H54 (cell line): Measurements from ENCODE around the gene COX7B2.

ENCODE experiments used
- DNase-seq: peaks from one replicate; pipeline ENCODE4 v3.0.0; 2011; ENCODE audit warnings: low spot score, mixed read lengths; ENCODE audit not compliant: insufficient read length
- FAIRE-seq: peaks from 3 replicates; lab custom pipeline; 2011; peaks lifted over from hg19 to GRCh38; lab: Jason Lieb, UNC
- POLR2A ChIP-seq: IDR thresholded peaks from 2 replicates; pipeline ENCODE4 v1.6.1; 2011; ENCODE audit warnings: low read depth, mild to moderate bottlenecking, low read length

COX7B2 gene

GRCh38 chr4:46909078-46909477, at the start of gene COX7B2:
Gene COX7B2 (minus strand): TSS chr4:46909245. CDS start chr4:46735192, 174,053 bp downstream.
- no peak for DNase-seq
- FAIRE-seq: no peak
- no peak for TF ChIP-seq POLR2A

GRCh38 chr4:46956451-46956850, 47.4 kb upstream of the COX7B2 start:
- no peak for TF ChIP-seq POLR2A
- no peak for DNase-seq
- no peak for FAIRE-seq

GRCh38 chr4:46955601-46956000, 46.6 kb upstream of the COX7B2 start:
- TF ChIP-seq POLR2A: no peak
- no peak for DNase-seq
- no peak for FAIRE-seq

DNA sequence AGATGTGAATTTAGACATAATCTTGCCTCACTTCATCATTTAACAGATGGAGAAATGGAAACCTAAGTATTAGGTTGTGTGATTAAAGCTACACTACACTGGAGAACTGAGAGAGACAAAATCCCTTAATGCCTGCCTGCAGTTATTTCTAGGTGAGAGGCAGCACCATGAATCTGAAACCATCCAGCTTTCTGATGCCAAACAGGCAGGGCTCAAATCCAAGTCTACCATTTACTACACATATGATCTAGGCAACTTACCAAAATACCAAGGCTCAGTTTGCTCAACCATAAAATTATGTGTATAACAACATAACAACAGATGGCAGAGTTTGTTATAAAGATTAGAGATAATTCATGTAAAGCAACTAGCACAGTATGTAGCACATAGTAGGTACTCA, 45.6 kb upstream of the COX7B2 start:
- FAIRE-seq (no peak), DNase-seq (no peak)
- TF ChIP-seq POLR2A: no peak

DNA sequence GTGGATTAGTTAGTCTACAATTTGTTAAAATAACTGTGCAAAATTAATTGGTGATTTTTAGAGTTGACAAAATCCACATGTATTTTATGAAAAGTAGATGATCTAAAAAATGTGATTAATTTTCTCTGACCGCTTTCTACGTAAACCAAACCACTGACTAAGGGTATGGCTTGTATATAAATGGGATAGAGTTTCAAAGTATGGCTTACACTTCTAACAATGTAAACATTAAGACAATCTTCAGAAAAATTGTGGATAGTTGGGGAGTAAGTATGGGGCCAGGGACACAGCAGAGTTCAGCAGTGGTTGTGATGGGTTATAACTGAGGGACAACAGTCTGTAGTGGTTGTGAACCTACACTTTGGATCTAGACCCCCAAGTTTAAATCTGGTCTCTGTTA, 44.5 kb upstream of the COX7B2 start:
- FAIRE-seq (no peak), DNase-seq (no peak)
- no peak for TF ChIP-seq POLR2A

DNA sequence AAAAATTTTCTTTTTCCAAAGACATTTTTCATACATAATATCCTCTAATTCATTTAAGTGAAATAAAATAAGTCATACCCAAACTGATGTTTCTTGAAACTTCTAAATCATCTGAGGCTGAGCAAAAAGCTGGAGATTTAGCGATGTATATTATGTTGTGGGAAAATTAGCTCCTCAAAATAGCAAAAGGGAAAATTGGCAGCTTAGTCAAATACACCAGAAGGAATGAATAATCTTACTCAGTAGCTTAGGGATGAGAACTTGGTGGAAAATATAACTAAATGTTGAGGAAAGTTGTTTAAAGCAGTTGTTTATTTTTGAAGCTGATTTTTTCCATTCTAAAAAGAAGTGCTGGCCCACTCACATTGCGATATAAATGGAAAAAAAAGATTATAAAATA, 43.4 kb upstream of the COX7B2 start:
- FAIRE-seq (no peak), DNase-seq (no peak)
- TF ChIP-seq POLR2A: no peak

- FAIRE-seq: no peak
- TF ChIP-seq POLR2A: no peak
Measured at GRCh38 chr4:46950826-46951225, 41.8 kb upstream of the COX7B2 start.

DNA sequence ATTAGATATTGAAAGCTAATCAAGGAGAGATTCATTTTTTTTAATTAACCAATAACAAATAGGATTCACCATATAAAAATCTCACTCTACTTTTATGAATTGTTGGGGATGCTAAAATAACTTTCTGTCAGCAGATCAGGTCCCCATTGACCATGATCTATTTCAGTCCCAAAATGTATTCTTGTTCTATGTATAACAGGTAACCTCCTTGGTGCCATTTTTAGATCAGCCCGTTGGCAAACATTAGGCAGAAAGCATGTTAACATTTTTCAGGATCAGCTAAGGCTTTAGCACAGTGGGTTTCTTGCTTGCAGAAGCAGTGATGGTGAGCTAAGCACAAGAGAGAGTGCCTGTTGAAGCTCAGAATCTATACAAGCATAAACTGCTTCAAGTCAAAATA, 40.8 kb upstream of the COX7B2 start:
- no peak for DNase-seq
- no peak for TF ChIP-seq POLR2A
- no peak for FAIRE-seq

More at GRCh38 chr4:46950826-46951225, 41.8 kb upstream of the COX7B2 start:
- DNase-seq: no peak

- no peak for TF ChIP-seq POLR2A
- no peak for FAIRE-seq
- no peak for DNase-seq
Measured at GRCh38 chr4:46947541-46947940, 38.5 kb upstream of the COX7B2 start.

GRCh38 chr4:46946919-46947536, 38.0 kb upstream of the COX7B2 start:
- no peak for DNase-seq
- no peak for FAIRE-seq

DNA sequence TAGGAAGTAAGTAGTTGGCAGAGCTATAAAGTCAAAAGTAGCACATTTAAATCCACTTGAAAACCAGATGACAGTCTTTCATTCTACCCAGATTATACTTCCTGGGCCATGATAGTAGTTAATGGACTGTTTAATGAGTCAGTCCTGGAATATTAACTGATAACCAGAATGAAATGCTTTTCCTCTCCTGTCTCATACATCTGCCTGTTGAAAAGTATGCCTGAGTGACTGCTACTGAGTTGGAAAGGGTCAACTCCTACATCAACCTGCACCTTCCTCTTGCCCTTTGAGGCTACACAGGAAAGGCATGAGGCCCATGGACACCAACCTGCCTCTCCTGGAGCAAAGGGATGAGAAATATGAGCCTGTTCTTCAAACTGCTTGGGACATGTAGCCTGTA, 36.0 kb upstream of the COX7B2 start:
- FAIRE-seq: no peak
- no peak for TF ChIP-seq POLR2A
- DNase-seq: no peak

More at GRCh38 chr4:46946919-46947536, 38.0 kb upstream of the COX7B2 start:
- TF ChIP-seq POLR2A: no peak

DNA sequence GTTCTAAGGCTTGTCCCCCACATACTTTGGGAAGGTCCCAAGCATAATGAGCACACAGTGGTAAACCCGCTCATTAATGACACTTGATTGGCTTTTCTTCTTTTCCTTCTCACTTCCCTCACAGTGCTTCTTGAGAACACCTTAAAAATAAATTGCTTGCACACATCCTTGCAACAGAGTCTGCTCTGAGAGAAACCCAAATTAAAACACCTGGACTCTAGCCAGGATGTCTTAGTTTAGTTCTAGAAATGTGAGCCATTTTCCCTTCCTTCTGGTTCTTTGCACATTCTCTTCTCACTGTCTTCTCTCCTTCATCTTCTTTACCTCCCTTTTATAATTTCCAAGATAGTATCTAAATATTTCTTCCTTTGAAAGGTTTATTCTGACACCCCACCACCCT, 35.3 kb upstream of the COX7B2 start:
- no peak for FAIRE-seq

GRCh38 chr4:46937493-46937892, 28.4 kb upstream of the COX7B2 start:
- no peak for DNase-seq
- no peak for TF ChIP-seq POLR2A
- no peak for FAIRE-seq

More for the DNA sequence above, 35.3 kb upstream of the COX7B2 start:
- no peak for TF ChIP-seq POLR2A
- DNase-seq: no peak

DNA sequence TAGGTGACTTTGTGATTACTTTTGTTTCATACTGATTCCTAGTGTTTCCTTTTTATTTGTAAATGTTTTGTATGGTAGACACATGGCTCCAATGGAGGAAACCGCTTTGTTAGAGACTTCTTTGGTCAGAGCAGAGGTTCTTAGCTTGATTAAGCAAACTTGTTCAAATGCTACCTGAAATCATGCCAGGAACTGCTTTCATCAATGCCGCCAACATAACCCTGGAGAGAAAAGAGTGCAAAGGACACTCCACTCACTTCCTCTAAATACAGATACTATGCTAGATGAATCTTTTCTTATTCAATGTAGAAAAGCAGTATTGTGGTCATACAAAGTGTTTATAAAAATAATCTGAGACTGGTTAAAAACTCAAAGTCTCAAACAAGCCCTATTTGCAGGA, 25.7 kb upstream of the COX7B2 start:
- DNase-seq (no peak), FAIRE-seq (no peak)
- no peak for TF ChIP-seq POLR2A

DNA sequence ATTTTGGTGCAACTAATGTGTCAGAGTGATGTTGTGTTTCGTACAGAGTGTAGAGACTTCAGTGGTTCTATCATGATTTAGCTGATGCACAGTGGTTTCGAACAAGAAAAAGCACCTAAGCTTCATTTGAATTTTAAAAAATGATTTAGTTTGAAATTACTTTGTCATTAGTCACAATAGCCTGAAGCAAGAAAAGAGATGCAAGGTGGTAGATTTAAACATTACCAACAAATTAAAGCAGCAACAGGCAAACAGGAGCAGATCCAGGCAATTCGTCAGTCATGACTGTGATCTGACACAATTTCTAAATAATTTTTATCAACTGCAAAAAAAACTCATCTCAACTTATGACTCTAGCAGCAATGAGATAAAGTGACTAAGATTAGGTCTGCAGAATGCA, 24.6 kb upstream of the COX7B2 start:
- DNase-seq: no peak
- no peak for FAIRE-seq
- no peak for TF ChIP-seq POLR2A

GRCh38 chr4:46931981-46932380, 22.9 kb upstream of the COX7B2 start:
- TF ChIP-seq POLR2A: no peak
- no peak for DNase-seq
- no peak for FAIRE-seq

- DNase-seq (no peak), FAIRE-seq (no peak)
- TF ChIP-seq POLR2A: no peak
Measured at GRCh38 chr4:46930891-46931290, 21.8 kb upstream of the COX7B2 start.
